ENCODE measurements around the gene RECQL.

DNA sequence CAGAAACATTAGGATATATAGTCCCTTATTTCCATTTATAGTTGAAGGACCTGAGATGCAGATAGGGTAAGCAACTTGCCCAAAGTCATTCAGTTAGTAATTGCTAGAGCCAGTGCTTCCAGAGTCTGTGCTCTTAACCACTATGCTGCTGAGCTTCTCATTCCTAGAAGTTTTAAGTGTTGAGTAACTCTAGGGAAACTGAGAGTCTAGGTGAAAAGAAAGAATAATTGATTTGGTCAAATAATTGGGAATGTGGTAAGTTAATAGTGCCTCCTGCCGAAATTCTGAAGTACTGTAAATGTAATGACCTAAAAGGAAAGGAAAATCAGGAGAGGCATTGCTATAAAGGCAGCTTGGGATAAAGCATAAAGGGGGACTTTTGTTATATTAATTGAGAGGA, 49.9 kb downstream of the RECQL start:
- no peak for TF ChIP-seq CTCF (IDR thresholded peaks at IDR 0.05)
- no peak for TF ChIP-seq POLR2A (IDR thresholded peaks at IDR 0.05)
- TF ChIP-seq POLR2AphosphoS5 (IDR thresholded peaks at IDR 0.05): no peak
- no peak for TF ChIP-seq EP300 (IDR thresholded peaks at IDR 0.05)

Data from suprapubic skin (tissue), 4 donors.